SK-N-MC (cell line): ENCODE measurements around the gene RBMS3.

ENCODE experiments used
- EZH2 ChIP-seq: fragments of 200-600 bp; sonication (generic); IDR thresholded peaks from one replicate; pipeline ENCODE4 v1.6.1; 2017; ENCODE audit warnings: antibody characterized with exemption
- FOXP2 ChIP-seq: optimal IDR thresholded peaks from 2 replicates; pipeline ENCODE3; 2011; ENCODE audit warnings: mild to moderate bottlenecking, moderate library complexity; ENCODE audit not compliant: insufficient read depth; ENCODE audit errors: extremely low read length, control extremely low read depth
- POLR2AphosphoS5 ChIP-seq: IDR thresholded peaks from 2 replicates; pipeline ENCODE4 v1.6.1; 2012; ENCODE audit warnings: mild to moderate bottlenecking, low read depth, low read length, borderline replicate concordance

DNA sequence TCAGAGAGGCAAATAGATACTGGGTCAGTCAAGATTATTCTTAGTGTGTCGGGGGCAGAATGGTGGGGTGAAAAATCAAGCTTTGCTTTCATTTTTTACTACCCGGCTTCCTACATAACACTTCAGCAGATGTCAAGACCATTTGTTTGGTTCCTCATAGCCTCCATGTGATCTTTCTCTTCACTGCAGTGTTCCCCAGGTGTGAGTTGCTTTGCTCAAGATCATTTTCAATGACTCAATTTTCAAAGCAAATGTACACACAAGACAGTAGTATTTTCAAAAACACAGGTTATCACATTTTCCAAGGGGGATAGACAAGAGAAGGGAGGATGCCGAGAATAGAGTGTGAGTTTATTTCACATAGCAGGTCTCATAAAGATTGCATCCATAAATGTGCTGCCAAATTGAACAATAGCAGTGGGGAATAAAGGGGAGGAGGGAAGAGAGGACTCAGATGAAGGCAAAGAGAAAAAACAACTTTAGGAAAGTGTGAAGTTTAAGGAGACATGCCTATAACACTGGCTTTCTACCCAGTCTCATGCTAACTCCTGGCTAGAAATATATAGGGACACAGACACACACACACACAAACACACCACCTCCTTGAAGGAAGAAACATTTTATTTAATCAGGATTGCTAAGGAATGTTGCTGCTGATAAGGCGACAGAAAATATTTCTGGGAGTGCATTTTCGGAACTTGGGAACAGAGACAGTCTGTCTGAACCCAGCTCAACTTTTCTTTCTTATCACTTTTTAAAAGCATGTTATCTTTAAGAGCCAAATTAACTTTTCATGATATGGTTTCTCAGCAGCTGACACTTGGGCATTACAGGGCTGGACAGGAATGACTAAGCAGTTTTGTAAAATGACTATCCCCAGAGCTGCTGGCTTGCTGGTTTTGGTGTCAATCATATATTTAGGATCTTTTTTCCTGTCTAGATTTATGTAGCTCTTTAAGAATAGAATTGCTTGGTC is 402.4 kb downstream of the RBMS3 start:
- TF ChIP-seq EZH2 (no peak), POLR2AphosphoS5 (no peak), FOXP2 (no peak)
